DMS 273 (cell line): ENCODE data around the gene APOOL.
"Not testable (repeated sequence)": the region's sequence is repeated elsewhere in the genome, so short reads cannot be mapped to it uniquely, and the experiment has no call there.

ENCODE experiments used
- DNase-seq: peaks from one replicate; lab custom pipeline; 2025; ENCODE audit not compliant: unreplicated experiment; lab: John Stamatoyannopoulos, UW

The APOOL gene

DNA sequence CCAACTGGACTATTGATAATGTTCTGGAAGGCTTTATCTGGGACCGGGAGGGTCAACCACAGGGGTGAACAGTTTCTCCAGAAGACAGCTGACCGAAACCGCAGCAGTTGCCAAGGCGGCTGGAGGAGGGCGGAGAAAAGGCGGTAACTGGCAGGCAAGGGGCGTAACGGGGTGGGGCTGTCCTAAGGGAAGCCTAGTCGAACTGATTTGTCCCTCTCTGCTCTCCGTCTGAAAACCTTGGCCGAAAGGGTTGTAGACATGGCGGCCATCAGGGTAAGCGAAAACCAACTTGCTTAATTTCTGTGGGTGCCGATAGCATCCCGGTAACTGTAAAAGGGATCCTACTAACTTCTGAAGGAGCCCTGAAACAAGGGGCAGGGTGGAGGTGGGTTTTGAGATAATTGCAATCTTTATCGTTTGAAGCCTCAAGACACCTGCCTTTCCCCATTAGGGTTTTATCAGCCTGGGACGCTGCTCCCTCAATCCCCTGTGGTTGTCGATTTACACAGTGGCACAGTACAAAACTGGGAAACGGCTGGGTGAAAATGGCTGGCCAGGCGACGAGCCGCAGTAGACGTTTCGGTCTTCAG lies at the start of gene APOOL:
Gene APOOL, plus strand, starts transcription at position 223 of the 590 bp plus-strand sequence. Its CDS starts 36 bp downstream, at position 259.
- DNase-seq = peak; percentile 93

DNA sequence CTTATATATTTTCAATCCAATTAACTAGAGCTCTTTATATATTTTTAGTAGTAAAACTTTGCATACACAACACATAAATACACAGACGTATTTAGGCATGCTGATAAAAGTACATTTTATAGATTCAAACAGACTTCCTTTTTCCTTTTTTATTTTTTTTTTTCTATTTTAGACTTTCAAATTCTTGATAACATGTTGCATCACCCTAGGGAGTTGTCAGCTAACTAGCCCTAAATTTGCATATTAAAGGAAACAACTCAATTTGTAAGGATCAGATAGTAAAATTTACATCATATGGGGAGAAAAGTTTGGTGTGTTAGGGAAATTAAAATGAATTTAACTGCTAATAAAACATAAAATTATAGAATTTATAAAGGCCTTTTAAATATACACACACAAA lies 47.4 kb upstream of the APOOL start:
- DNase-seq = no peak

- no peak for DNase-seq
These were observed 28.9 kb upstream of the APOOL start for GRCh38 chrX:84974803-84975202.

DNA sequence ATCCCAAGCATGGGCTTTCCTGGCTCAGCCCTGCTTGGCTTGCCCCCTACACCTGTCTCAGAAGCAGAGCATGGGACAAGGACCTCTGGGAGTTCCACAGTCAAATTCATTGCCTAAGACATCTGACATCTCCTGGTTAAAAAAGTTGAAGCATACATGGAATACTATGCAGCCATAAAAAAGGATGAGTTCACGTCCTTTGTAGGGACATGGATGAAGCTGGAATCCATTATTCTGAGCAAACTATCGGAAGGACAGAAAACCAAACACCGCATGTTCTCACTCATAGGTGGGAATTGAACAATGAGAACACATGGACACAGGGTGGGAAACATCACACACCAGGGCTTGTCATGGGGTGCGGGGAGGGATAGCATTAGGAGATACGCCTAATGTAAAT lies 11.9 kb upstream of the APOOL start:
- not testable (repeated sequence) for DNase-seq

DNA sequence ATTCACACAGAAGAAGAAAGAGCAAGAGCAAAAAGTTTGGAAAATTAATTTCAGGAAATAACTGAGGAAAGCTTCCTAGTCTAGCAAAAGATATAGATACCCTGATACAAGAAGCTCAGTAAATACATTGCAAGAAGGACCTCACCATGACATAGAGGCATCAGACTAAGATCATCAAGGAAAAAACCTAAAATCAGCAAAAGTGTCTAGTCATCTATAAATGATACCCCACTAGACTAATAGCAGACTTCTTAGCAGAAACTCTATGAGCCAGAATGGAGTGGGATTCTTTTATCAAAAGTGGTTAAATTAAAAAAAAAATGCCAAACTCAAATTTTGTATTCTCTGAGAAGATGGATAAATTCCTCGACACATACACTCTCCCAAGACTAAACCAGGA lies 10.5 kb upstream of the APOOL start:
- no peak for DNase-seq

DNA sequence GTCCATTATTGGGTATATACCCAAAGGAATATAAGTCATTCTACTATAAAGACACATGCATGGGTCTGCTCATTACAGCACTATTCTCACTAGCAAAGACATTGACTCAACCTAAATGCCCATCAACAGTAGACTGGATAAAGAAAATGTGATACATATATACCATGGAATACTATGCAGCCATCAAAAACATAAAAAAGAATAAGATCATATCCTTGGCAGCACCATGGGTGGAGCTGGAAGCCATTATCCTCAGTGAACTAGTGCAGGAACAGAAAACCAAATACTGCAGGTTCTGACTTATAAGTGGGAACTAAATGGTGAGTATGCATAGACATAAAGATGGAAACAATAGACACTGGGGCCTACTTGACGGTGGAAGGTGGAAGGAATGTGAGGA lies 2.3 kb upstream of the APOOL start:
- no peak for DNase-seq

DNA sequence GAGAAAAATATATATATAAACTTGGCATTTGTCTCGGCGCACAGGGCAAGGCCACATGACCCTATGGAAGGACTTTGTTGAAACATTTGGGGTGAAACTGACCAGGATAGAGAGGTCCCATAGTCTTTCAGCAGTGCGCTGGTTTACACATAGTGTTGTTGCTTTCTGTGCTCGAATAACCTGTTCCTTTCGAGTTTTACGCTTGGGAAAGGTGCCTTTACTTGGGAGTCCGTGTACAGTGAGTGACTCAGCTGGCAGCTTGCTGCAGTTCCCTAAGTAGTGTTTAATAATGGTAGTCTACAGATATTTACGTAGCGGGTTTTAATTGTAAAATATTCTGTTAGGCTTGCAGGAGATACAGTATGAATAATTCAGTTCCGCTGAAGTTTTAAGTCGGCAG lies 578 bp downstream of the APOOL start:
- DNase-seq = peak; percentile 26

DNA sequence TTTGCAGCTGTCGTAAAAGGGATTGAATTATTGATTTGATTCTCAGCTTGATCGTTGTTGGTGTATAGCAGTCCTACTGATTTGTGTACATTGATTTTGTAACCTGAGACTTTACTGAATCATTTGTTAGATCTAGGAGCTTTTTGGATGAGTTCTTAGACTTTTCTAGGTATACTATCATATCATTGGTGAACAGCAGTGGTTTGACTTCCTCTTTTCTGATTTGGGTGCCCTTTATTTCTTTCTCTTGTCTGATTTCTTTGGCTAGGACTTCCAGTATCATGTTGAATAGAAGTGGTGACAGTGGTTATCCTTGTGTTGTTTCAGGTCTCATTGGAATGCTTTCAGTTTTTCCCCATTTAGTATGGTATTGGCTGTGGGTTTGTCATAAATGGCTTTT lies 8.4 kb downstream of the APOOL start:
- DNase-seq = no peak

- DNase-seq = not testable (repeated sequence)
These were observed 11.7 kb downstream of the APOOL start for GRCh38 chrX:85015351-85015750.

- DNase-seq = no peak
These were observed 14.0 kb downstream of the APOOL start for GRCh38 chrX:85017721-85018120.

DNA sequence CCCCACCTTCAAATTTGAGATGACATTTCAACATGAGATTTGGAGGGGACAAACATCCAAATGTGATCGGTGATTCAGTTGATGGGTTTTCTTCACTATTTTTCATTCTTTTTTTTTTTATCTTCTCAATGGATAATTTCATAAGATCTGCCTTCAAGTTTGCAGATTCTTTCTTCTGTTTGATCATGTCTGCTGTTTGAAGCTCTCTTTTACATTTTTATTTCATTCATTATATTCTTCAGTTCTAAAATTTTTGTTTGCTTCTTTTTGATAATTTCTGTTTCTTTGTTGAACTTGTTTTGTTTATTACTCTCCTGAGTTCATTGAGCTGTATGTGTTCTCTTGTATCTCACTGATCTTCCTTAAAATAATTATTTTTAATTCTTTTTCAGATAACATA lies 14.8 kb downstream of the APOOL start:
- no peak for DNase-seq

- no peak for DNase-seq
These were observed 16.5 kb downstream of the APOOL start for GRCh38 chrX:85020216-85020615.

DNA sequence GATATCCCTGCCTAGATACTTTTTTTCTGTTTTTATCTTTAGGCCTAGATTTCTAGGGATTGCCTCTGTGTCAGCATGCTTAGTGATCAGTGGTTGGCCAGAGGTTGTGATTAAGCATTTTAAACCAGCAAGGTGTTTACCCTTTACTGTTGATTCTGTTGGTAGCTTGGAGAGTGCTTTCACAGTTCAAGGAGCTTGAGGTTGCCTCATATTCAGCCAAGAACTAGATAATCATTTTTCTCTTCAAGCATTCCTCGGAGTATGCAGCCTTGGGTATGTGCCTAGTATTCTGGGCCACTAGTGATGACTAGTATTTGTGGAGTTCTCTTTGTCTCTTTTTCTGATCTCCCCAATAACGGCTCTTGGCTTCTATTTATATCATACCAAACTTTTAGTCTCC lies 20.4 kb downstream of the APOOL start:
- peak; percentile 54 for DNase-seq

- DNase-seq = peak; percentile 81
These were observed 20.9 kb downstream of the APOOL start for GRCh38 chrX:85024562-85024961.

GRCh38 chrX:85026170-85026569 lies 22.5 kb downstream of the APOOL start:
- no peak for DNase-seq

GRCh38 chrX:85029043-85029442 lies 25.4 kb downstream of the APOOL start:
- DNase-seq = no peak

GRCh38 chrX:85031505-85031904 lies 27.8 kb downstream of the APOOL start:
- no peak for DNase-seq

DNA sequence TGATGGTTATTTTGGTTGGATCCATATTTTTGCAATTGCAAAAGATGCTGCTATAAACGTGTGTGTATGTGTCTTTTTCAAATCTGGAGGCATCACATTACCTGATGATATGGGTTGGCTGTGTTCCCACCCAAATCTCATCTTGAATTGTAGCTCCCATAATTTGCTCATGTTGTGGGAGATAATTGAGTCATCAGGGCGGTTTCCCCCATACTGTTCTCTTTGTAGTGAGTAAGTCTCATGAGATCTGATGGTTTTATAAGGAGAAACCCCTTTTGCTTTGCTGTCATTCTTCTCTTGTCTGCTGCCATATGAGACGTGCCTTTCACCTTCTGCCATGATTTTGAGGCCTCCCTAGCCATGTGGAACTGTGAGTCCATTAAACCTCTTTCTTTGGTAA lies 33.4 kb downstream of the APOOL start:
- no peak for DNase-seq

DNA sequence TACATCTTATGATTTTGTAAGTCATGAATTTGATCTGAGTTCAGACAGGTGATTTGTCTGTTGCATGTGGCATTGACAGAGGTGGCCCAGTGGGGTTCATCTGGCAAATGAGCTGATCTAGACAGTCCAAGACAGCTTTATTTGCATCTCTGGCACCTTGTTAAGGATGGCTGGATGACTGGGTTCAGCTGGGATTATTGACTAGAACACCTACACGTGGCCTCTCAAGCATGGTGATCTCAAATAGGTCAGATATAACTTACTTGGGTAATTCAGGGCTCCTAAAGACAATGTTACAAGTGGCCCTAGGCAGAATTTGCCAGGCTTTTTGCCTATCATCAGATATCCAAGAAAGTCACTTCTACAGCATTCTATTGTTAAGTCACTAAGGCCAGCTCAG lies 48.0 kb downstream of the APOOL start:
- no peak for DNase-seq

DNA sequence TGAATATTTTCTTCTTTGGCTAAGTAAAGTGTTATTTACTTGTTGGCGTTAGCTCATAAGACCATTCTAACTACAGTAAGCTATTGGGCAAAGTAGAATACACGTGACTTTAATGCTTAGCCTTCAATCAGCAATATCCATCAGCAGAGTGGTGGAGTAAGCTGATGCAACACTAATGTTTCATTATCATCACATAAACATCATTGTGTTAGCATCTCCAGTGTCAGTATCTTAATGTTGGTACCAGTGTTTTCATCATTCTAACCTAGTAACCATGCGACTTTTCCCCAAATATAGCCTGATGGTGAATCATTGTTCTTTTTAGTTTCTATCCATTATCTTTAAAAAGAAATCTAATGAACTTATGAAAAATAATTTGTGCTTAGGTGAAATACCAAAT lies 48.5 kb downstream of the APOOL start:
- DNase-seq = no peak

DNA sequence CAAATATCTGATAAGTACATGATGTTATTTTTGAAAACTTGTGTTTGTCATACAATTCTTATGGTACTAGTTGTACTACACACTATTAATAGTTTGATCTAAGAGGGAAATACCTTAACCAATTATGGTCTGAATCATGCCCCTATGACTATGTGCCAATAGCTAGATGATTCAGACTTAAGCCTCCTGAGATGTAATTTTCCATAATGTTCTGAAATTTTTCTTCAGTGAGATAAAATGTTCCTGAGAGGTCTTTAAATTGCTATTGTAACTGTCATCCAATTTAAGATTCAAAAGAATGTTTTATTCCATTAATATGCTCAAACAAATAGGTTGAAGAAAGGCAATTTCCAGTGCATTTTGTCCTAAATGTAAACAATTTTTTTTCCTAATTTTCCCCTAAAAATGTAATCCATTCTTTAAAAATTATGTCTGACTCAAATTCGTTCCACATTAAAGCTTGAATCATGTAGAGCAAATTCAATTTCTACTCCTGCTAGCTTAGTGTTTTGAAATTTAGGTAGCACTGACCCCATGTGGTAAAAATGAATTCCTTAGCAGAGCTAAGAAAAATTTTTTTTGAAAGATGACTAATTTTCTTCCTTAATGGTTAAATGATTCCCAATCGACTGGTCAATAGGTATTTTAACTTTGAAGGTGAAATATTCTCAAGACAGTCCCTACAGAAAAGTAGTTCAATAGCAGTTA lies 49.1 kb downstream of the APOOL start:
- DNase-seq = peak; percentile 42

DNA sequence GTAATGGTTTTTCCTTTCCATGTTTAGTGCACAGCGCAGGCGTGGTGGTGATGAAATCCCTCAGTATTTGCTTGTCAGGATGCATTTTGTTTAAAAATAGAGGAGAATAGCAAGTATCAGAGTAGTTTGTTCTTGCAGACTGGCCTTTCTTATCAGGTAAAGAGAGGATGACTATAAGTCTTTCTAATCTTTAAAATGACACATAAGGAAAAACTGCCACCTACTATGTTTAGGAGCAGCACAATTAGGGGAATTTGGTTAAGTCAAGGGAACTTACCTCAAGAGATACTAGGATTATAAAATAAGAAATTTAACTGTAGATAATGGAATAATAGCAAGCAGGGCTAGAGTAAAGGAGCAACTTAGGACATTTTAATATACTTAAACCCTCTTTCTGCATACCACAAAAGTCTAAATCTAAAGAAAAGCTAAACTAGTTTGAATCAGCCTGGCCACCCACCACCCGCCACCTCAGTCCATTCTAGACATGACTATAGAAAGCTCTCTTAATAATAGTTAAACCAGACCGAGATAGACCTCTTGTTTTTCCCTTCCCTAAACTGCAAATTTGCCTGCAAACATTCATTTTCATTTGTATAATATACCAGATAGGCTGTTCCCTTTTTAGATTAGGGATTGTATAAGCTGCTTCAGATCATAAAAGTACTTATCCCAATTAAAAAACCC lies 62.0 kb downstream of the APOOL start:
- DNase-seq = no peak
